HCT116 (cell line): ENCODE results near the gene MYO1E.

ENCODE experiments used
- EGR1 ChIP-seq: IDR thresholded peaks from 2 replicates; pipeline ENCODE4 v1.6.1; 2012; ENCODE audit warnings: low read depth
- ELF1 ChIP-seq: IDR thresholded peaks from 2 replicates; pipeline ENCODE4 v1.6.1; 2012; ENCODE audit warnings: low read depth, borderline replicate concordance
- EZH2 ChIP-seq: fragments of 200-600 bp; sonication (generic); IDR thresholded peaks from 2 replicates; pipeline ENCODE4 v1.6.1; 2017; ENCODE audit warnings: antibody characterized with exemption, mixed run types
- FOSL1 ChIP-seq: IDR thresholded peaks from 2 replicates; pipeline ENCODE4 v1.6.1; 2012; ENCODE audit warnings: low read depth
- JUND ChIP-seq: IDR thresholded peaks from 2 replicates; pipeline ENCODE4 v1.6.1; 2012
- POLR2A ChIP-seq: IDR thresholded peaks from 2 replicates; pipeline ENCODE4 v1.7.0; 2011; ENCODE audit warnings: borderline replicate concordance; ENCODE audit not compliant: insufficient read depth, insufficient read length; ENCODE audit errors: extremely low read depth
- POLR2AphosphoS5 ChIP-seq: IDR thresholded peaks from 2 replicates; pipeline ENCODE4 v1.6.1; 2011; ENCODE audit warnings: mild to moderate bottlenecking, low read depth, low read length, moderate library complexity
- RAD21 ChIP-seq: IDR thresholded peaks from 2 replicates; pipeline ENCODE4 v1.6.1; 2012; ENCODE audit warnings: low read depth, mild to moderate bottlenecking
- TF ChIP-seq, protein P1 (sequence below), 3 experiments: fragments of 200-600 bp in 1 of 3; sonication (generic) in 1 of 3; IDR thresholded peaks in 2 of 3; conservative IDR thresholded peaks in 1 of 3; 2 replicates each; pipeline ENCODE4 v1.5.1; 2012 to 2017; ENCODE audit warnings: low read depth in 2 of 3, low read length in 2 of 3, antibody characterized with exemption in 1 of 3, borderline replicate concordance in 1 of 3, control low read depth in 1 of 3, mild to moderate bottlenecking in 1 of 3, mixed read lengths in 1 of 3, mixed run types in 1 of 3, moderate library complexity in 1 of 3; ENCODE audit not compliant: insufficient read depth in 1 of 3

DNA sequence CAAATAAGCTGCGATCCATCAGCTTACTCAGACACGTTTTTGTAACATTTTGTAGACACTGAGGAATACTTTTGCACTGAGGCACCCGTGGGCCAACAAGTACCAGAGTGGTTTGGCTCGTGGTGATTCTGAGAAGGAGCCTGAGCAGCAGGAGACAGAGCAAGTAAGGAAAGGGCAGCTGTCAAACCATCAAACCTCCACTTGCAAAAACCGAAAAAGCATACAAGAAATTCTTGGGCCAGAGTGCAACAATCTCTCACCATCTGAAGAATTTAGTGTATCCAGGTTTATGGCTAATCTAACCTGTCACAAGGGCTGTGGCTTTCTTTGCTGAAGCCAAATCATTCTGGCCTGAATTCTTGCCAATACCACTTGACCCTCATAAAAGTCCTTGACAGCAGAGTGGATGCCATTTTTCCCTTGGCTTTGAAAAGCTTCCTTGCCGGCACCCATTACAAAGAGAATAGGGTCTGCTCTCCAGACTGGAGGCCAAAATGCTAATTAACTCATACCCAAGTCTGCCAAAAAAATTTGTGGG, 56.7 kb downstream of the MYO1E start:
- TF ChIP-seq JUND (no peak), EZH2 (no peak), RAD21 (no peak), POLR2A (no peak), ELF1 (no peak), POLR2AphosphoS5 (no peak), EGR1 (no peak), FOSL1 (no peak)
- TF ChIP-seq, protein P1, sequence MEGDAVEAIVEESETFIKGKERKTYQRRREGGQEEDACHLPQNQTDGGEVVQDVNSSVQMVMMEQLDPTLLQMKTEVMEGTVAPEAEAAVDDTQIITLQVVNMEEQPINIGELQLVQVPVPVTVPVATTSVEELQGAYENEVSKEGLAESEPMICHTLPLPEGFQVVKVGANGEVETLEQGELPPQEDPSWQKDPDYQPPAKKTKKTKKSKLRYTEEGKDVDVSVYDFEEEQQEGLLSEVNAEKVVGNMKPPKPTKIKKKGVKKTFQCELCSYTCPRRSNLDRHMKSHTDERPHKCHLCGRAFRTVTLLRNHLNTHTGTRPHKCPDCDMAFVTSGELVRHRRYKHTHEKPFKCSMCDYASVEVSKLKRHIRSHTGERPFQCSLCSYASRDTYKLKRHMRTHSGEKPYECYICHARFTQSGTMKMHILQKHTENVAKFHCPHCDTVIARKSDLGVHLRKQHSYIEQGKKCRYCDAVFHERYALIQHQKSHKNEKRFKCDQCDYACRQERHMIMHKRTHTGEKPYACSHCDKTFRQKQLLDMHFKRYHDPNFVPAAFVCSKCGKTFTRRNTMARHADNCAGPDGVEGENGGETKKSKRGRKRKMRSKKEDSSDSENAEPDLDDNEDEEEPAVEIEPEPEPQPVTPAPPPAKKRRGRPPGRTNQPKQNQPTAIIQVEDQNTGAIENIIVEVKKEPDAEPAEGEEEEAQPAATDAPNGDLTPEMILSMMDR (IDR thresholded peaks at IDR 0.05 in 2 of 3, conservative IDR thresholded peaks at IDR 0.05 in 1 of 3; ENCODE audit: borderline replicate concordance in 1 of 3, insufficient read depth in 1 of 3, low read depth in 2 of 3, low read length in 2 of 3): no peak
